ENCODE data around the gene DLG2. TPM values are rescaled to one million over a fixed set of nuclear protein-coding genes. Genes with fewer than 3 reads are reported as not detected.

Gene DLG2
- total RNA-seq, 4 donors from 2014 or later, result 2.9 to 30.2 (median 22.6) TPM

DNA sequence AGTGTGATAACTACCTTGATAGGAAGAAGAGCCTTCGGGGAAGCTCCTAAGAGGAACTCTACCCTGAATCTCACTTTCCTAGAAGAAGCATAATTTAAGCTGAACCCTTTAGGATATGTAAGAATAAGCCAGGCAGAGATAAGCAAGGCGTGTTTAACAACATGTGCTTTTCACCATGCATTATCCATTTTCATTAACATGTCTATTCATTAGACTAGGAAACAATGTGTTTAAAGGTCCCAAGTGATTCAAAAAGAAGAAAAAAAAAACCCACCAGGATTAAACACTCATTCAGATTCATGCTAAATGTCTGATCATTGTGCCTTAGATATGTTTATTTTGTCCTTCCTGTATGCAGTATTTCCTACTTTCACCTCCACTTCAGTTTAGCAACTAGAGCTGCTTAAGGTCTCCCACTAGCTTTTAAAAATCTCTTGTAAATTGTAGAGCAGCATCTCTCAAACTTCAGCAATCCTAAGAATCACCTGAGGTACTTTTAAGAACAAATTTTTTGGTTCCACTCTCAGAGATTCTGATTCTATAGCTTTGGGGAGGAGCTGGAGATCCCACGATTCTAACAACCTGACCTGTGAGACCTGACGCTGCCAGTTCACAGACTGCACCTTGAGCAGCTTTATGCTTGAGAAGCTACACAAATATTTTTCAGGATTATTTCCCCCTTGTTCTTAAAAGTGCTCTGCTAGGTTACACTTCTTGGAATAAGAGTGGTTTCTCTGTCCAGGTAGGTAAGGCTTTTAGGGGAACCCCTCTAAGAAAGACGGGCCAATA is 1385.6 kb downstream of the DLG2 start:
- DNase-seq, result no peak
- Histone ChIP-seq H3K27me3 (no peaks in the 10 kb centered on the region), H3K4me1 (no peaks in the 10 kb centered on the region), H3K4me3 (no peak overlapping the region), H3K9me3 (no peaks in the 10 kb centered on the region), H3K27ac (no peak overlapping the region), H3K36me3 (no peaks in the 10 kb centered on the region)
- TF ChIP-seq POLR2A (IDR thresholded peaks at IDR 0.05), result no peak
- TF ChIP-seq, protein P1, sequence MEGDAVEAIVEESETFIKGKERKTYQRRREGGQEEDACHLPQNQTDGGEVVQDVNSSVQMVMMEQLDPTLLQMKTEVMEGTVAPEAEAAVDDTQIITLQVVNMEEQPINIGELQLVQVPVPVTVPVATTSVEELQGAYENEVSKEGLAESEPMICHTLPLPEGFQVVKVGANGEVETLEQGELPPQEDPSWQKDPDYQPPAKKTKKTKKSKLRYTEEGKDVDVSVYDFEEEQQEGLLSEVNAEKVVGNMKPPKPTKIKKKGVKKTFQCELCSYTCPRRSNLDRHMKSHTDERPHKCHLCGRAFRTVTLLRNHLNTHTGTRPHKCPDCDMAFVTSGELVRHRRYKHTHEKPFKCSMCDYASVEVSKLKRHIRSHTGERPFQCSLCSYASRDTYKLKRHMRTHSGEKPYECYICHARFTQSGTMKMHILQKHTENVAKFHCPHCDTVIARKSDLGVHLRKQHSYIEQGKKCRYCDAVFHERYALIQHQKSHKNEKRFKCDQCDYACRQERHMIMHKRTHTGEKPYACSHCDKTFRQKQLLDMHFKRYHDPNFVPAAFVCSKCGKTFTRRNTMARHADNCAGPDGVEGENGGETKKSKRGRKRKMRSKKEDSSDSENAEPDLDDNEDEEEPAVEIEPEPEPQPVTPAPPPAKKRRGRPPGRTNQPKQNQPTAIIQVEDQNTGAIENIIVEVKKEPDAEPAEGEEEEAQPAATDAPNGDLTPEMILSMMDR (IDR thresholded peaks at IDR 0.05), result no peak
- intact Hi-C loops (cut with DNase I; ENCODE audit: low total_unique reads), result no loop called here

DNA sequence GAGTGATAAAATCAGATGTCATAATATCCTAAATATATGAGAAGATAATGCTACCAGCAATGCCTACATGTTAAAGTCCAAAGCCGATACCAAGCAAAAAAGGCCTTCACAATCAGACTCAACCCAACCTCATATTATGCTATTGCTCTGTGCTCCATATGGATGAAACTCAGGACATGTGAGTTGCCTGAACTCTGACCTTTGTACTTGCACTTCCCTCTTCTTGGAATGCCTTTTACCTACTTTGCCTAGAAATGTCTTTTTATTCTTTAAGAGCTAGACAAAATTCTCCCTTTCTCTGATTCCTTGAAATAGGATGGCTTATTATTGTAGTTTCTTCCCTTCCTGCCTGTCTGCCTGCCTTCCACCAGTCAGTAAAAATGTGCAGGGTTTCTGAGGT is 1386.3 kb downstream of the DLG2 start:
- TF ChIP-seq POLR2A (IDR thresholded peaks at IDR 0.05), result no peak
- TF ChIP-seq, protein P1 (IDR thresholded peaks at IDR 0.05), result no peak
- intact Hi-C loops (cut with DNase I; ENCODE audit: low total_unique reads), result no loop called here
- no peak for DNase-seq
- Histone ChIP-seq H3K4me3 (no peak overlapping the region), H3K27me3 (no peaks in the 10 kb centered on the region), H3K4me1 (no peaks in the 10 kb centered on the region), H3K9me3 (no peaks in the 10 kb centered on the region), H3K36me3 (no peaks in the 10 kb centered on the region), H3K27ac (no peak overlapping the region)

DNA sequence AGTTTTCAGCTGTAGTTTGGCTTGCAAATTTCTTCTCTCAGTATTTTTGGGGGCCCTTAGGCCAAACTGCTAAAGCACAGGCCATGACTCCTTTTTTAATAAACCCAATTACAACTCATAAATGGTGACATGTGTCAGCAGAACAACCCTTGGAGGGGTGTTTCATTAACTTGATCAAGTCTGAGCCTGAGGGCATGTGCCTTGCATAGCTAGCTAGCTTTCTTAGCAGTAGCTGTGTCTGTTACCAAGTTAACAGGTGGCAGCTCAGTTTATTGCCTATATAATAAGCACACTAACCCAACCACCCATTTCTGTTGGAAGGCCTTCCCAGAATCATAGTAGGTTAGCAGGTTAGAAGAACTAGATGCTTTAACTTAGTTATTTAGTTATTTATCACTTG is 1390.7 kb downstream of the DLG2 start:
- H3K9me3 ChIP-seq, result no peaks in the 10 kb centered on the region
- H3K36me3 ChIP-seq, result no peaks in the 10 kb centered on the region
- TF ChIP-seq, protein P1 (IDR thresholded peaks at IDR 0.05), result no peak
- TF ChIP-seq POLR2A (IDR thresholded peaks at IDR 0.05), result no peak
- no peak overlapping the region for H3K27ac ChIP-seq
- no peak overlapping the region for H3K4me3 ChIP-seq
- no peaks in the 10 kb centered on the region for H3K27me3 ChIP-seq
- intact Hi-C loops (cut with DNase I; ENCODE audit: low total_unique reads), result no loop called here
- H3K4me1 ChIP-seq, result no peaks in the 10 kb centered on the region
- DNase-seq, result no peak

DNA sequence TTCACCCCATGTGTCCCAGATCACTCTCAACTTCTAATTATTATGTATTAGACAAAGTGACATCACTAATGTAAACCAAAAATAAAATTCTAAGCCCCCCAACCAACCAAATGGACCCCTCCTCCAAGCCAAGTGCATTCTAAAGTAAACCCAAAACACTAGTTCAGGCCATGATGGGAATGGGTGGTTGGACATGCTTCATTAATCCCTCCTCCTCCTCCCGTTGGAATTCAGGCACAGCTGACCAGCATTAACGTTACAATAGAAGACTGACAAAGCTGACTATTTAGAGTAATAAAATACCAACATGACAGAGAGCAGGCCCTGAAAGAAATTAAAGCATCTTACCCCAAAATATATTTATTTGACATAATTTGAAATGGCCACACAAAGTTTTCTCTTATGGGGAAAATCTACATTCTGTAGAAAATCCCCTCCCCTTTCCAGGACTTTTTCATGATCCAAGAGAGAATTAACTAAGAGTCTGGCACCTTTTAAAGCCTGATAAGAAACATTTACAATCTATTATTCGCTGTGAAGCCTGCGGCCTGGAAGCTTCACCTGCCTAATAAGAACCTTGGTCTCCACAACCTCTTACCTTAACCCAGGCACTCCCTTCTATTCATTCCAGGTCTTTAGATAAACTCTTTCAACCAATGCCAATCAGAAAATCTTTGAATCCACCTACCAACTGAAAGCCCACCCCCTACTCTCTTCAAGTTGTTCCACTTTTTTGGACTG is 1392.5 kb downstream of the DLG2 start:
- intact Hi-C loops (cut with DNase I; ENCODE audit: low total_unique reads), result no loop called here
- H3K9me3 ChIP-seq, result no peaks in the 10 kb centered on the region
- TF ChIP-seq, protein P1 (IDR thresholded peaks at IDR 0.05), result no peak
- no peak for TF ChIP-seq POLR2A (IDR thresholded peaks at IDR 0.05)
- no peak overlapping the region for H3K4me3 ChIP-seq
- DNase-seq, result no peak
- no peaks in the 10 kb centered on the region for H3K36me3 ChIP-seq
- no peaks in the 10 kb centered on the region for H3K27me3 ChIP-seq
- no peak overlapping the region for H3K27ac ChIP-seq
- H3K4me1 ChIP-seq, result no peaks in the 10 kb centered on the region

DNA sequence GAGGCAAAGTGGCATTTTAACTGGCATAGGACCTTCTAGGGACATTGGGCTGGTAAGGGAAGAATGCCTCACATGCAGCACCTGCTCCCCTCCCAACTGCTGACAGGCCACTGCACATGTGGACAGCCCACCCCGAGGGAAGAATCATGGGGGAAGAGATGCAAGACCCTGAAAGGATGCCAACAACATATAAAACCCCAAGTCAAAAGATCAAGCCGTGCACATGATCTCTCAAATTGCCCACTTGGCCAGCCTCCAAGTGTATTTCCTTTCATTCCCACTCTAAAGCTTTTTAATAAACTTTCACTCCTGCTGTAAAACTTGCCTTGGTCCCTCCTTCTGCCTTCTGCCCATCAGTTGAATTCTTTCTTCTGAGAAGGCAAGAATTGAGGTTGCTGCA is 1393.1 kb downstream of the DLG2 start:
- no peak for DNase-seq
- H3K27ac ChIP-seq, result no peak overlapping the region
- no peaks in the 10 kb centered on the region for H3K9me3 ChIP-seq
- no peaks in the 10 kb centered on the region for H3K4me1 ChIP-seq
- H3K4me3 ChIP-seq, result no peak overlapping the region
- intact Hi-C loops (cut with DNase I; ENCODE audit: low total_unique reads), result no loop called here
- H3K27me3 ChIP-seq, result no peaks in the 10 kb centered on the region
- TF ChIP-seq, protein P1 (IDR thresholded peaks at IDR 0.05), result no peak
- TF ChIP-seq POLR2A (IDR thresholded peaks at IDR 0.05), result no peak
- no peaks in the 10 kb centered on the region for H3K36me3 ChIP-seq

Measured in uterus (tissue), 4 donors.